HL-60/S4 treated with retinoic acid at 250 ng/mL for 4 days and 3 days (cell line): ENCODE data around the gene PCDHA3.
"Not testable (repeated sequence)": the region's sequence is repeated elsewhere in the genome, so short reads cannot be mapped to it uniquely, and the experiment has no call there.

Experiments
- in situ Hi-C: fragments of 300-500 bp; cut with MboI; formaldehyde crosslinking; loops from 2 replicates; pipeline ENCODE4 v1.7.0; 2022; ENCODE audit warnings: low sequenced_read_pairs

Gene PCDHA3

DNA sequence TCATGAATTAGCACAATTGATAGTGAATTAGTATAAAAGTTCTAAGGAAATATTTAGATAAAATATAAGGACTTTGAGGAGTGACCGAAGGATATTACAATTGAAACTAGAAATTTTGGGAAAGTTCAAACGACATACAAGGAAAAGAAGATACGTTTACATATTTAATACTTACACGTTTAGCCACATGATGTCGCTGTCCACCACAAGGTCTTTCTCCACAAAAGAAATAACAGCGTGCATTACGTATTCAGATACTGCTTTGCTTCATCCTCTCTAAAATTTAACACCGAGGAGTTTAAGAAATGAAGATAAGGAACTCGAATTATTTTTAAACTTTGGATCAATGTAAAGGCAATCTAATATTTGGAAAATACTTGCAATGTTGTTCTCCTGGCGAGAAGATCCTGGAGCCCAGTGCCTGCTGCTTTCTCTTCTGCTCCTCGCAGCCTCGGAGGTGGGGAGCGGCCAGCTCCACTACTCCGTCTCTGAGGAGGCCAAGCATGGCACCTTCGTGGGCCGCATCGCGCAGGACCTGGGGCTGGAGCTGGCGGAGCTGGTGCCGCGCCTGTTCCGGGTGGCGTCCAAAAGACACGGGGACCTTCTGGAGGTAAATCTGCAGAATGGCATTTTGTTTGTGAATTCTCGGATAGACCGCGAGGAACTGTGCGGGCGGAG lies at the start of gene PCDHA3:
Gene PCDHA3, plus strand, starts transcription at position 242 of the 678 bp plus-strand sequence.
- in situ Hi-C loops: no loop called here

DNA sequence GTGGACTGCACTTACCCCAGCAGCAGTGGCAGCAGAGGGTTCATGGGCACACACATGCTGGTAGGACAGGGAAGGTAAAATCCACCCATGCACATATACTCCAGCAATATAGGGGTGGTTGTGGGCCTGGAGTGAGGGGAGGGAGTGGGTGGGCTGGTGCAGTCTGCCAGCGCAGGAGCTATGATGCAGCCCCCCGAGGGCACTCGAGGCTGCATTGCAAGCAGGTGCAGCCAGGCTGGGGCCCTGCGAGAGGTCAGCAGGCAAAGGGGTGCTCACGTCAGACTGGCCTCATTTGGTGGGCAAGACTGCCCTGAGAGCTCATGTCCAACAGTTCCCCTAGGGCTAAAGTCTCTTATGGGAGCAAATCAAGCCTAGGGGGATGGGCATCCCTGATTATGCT lies 47.3 kb upstream of the PCDHA3 start:
- in situ Hi-C loops: no loop called here

DNA sequence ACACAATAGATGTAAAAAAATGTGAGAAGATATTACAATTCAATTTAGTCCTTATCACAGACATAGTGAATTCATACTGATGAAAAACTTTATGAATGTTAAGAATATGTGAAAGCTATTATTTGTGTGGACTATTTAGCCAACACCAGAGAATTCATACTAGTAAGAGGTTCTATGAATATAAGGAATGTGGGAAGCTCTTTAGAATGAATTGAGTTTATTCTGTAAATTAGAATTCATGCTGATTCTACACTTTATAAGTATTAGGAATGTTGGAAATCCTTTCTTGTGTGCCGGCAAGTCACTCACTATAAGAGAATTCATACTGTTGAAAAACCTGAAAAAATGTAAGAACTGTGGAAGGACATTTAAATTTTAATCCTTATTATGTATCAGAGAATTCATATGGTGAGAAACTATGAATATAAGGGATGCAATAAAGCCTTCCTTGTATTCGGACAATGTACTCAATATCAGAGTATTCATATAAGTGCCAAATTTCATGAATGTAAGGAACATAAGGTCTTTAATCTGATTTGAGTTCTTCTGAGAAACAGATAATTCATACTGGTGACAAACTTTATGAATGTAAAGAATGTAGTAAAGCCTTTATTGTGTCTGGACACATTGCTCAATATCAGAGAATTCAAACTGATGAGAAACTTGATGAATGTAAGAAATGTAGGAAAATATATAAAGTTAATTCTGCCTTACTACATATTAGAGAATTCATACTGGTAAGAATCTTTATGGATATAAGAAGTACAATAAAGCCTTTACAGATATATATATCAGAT lies 36.5 kb upstream of the PCDHA3 start:
- in situ Hi-C loops: no loop called here

DNA sequence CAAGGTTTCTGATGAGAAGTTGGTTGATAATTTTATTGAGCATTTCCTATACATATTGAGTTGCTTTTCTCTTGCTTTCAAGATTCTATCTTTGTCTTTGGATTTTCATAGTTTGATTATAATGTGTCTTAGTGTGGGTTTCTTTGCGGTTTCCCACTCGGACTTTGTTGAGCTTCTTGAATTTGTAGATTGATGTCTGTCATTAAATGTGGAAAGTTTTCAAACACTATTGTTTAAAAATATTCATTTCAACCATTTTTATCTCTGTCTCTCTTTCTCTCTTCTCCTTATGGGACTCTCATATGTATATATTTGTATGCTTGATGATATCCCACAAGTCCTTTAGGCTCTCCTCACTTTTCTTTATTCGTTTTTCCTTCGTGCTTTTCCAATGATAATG lies 33.4 kb upstream of the PCDHA3 start:
- in situ Hi-C loops: no loop called here

DNA sequence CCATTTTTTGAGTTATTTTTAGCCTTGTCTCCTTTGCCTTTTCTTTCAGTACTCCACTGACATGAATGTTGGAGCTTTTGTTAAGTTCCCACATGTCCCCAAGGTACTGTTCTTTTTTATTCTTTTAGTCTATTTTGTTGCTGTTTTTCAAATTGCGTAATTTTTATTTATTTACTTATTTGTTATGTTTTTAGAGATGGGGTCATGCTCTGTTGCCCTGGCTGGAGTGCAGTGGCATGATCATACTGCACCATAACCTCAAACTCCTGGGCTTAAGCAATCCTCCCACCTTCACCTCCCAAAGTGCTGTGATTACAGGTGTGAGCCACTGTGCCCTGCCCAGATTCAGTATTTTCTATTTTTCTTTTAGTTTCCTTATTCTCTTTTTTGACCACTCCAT lies 20.3 kb upstream of the PCDHA3 start:
- in situ Hi-C loops: no loop called here

DNA sequence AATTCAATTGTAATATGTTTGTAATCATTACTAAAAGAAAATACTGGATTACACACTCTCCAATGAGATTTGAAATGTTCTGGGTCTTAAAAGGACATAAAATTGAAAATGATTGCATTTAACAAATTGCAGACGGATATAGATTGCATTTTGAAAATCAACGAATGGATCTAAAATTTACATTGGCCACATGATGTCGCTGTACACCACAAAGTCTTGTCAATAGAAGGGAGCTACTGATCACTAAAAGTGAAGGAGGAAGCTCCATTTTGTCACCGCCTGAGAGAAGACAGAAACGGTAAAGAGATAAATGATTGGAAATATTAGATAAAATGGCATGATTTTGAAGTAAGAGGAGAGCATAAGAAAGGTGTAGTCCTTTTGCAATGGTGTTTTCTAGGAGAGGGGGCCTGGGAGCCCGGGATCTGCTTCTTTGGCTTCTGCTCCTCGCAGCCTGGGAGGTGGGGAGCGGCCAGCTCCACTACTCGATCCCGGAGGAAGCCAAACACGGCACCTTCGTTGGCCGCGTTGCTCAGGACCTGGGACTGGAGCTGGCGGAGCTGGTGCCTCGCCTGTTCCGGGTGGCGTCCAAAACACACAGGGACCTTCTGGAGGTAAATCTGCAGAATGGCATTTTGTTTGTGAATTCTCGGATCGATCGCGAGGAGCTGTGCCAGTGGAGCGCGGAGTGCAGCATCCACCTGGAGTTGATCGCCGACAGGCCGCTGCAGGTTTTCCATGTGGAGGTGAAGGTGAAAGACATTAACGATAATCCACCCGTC lies 14.8 kb upstream of the PCDHA3 start, which contains the start of gene PCDHA1:
Gene PCDHA1, plus strand, starts transcription at position 236 of the 782 bp plus-strand sequence.
- in situ Hi-C loops: no loop called here

DNA sequence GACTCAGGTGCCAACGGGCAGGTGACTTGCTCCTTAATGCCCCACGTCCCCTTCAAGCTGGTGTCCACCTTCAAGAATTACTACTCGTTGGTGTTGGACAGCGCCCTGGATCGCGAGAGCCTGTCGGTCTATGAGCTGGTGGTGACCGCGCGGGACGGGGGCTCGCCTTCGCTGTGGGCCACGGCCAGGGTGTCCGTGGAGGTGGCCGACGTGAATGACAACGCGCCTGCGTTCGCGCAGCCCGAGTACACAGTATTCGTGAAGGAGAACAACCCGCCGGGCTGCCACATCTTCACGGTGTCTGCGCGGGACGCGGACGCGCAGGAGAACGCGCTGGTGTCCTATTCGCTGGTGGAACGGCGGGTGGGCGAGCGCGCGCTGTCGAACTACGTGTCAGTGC lies 13.4 kb upstream of the PCDHA3 start:
- in situ Hi-C loops: not testable (repeated sequence)

DNA sequence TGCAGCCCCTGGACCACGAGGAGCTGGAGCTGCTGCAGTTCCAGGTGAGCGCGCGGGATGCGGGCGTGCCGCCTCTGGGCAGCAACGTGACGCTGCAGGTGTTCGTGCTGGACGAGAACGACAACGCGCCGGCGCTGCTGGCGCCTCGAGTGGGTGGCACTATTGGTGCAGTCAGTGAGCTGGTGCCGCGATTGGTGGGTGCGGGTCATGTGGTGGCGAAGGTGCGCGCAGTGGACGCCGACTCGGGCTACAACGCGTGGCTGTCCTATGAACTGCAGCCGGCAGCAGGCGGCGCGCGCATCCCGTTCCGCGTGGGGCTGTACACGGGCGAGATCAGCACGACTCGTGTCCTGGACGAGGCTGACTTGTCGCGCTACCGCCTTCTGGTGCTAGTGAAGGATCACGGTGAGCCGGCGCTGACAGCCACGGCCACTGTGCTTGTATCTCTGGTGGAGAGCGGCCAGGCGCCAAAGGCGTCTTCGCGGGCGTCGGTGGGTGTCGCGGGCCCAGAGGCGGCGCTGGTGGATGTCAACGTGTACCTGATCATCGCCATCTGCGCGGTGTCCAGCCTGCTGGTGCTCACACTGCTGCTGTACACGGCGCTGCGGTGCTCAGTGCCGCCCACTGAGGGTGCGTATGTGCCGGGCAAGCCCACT lies 12.9 kb upstream of the PCDHA3 start:
- in situ Hi-C loops: not testable (repeated sequence)

DNA sequence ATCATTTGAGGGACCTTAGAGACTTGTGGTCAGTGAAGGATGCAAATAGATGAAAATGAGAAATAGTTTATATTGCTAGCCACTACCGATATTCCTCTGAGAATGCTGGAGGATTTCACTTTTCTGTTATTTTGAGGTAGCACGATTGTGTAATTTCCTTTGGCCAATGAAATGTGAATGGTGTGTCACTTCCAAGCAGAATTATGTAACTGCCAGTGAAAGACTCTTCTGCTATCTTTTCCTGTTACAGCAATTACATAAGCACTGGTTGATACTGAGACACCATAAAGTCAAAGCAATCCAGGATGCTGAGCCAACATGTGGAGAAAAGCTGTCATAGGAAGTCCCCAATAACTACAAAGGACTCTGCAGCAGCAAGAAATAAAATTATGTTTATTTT lies 9.8 kb upstream of the PCDHA3 start:
- in situ Hi-C loops: no loop called here

DNA sequence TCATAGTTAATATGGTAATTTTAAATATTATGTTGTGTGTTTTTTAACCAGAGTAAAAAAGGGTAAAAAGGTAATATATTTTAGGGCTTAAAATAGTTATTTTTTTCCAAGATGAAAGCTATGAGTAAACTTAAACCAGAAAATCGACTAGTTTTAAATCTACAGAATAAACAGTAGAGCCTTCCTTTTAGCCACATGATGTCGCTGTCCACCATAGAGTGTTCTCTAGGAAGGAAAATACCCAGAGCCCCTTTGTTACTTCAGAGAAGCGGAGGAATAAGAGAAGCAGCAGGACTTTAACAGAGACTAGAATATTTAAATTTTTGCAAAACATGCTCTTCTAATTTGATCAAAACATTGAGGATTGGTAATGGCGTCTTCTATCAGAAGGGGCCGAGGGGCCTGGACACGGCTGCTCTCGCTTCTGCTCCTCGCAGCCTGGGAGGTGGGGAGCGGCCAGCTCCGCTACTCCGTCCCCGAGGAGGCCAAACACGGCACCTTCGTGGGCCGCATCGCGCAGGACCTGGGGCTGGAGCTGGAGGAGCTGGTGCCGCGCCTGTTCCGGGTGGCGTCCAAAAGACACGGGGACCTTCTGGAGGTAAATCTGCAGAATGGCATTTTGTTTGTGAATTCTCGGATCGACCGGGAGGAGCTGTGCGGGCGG lies 6.1 kb upstream of the PCDHA3 start, which contains the start of gene PCDHA2:
Gene PCDHA2, plus strand, starts transcription at position 258 of the 664 bp plus-strand sequence.
- in situ Hi-C loops: no loop called here

DNA sequence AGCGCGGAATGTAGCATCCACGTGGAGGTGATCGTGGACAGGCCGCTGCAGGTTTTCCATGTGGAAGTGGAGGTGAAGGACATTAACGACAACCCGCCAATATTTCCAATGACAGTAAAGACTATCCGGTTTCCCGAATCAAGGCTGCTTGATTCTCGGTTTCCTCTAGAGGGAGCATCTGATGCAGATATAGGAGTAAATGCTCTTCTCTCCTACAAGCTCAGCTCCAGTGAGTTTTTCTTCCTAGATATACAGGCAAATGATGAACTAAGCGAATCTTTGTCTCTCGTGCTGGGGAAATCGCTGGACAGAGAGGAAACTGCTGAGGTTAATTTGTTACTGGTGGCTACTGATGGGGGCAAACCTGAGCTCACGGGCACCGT lies 5.6 kb upstream of the PCDHA3 start:
- in situ Hi-C loops: no loop called here

DNA sequence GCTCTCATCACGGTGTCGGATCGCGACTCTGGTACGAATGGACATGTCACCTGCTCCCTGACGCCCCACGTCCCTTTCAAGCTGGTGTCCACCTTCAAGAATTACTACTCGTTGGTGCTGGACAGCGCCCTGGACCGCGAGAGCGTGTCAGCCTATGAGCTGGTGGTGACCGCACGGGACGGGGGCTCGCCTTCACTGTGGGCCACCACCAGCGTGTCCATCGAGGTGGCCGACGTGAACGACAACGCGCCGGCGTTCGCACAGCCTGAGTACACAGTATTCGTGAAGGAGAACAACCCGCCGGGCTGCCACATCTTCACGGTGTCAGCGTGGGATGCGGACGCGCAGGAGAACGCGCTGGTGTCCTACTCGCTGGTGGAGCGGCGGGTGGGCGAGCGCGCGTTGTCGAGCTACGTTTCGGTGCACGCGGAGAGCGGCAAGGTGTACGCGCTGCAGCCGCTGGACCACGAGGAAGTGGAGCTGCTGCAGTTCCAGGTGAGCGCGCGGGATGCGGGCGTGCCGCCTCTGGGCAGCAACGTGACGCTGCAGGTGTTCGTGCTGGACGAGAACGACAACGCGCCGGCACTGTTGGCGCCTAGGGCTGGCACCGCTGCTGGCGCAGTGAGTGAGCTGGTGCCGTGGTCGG lies 4.7 kb upstream of the PCDHA3 start:
- in situ Hi-C loops: not testable (repeated sequence)

DNA sequence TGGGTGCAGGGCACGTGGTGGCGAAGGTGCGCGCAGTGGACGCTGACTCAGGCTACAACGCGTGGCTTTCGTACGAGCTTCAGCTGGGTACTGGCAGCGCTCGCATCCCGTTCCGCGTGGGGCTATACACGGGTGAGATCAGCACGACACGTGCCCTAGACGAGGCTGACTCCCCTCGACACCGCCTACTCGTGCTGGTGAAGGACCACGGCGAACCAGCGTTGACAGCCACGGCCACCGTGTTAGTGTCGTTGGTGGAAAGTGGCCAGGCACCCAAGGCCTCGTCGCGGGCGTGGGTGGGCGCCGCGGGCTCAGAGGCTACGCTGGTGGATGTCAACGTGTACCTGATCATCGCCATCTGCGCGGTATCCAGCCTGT lies 4.2 kb upstream of the PCDHA3 start:
- in situ Hi-C loops: no loop called here

DNA sequence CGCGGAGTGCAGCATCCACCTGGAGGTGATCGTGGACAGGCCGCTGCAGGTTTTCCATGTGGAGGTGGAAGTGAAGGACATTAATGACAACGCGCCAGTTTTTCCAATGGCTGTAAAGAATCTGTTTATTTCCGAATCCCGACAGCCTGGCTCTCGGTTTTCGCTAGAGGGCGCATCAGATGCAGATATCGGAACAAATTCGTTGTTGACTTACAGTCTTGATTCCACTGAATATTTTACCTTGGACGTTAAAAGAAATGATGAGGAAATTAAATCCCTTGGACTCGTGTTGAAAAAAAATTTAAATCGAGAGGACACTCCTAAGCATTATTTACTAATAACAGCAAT lies 611 bp downstream of the PCDHA3 start:
- in situ Hi-C loops: no loop called here

DNA sequence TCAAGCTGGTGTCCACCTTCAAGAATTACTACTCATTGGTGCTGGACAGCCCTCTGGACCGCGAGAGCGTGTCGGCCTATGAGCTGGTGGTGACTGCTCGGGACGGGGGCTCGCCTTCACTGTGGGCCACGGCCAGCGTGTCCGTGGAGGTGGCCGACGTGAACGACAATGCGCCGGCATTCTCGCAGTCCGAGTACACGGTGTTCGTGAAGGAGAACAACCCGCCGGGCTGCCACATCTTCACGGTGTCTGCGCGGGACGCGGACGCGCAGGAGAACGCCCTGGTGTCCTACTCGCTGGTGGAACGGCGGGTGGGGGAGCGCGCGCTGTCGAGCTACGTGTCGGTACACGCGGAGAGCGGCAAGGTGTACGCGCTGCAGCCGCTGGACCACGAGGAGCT lies 1.5 kb downstream of the PCDHA3 start:
- in situ Hi-C loops: not testable (repeated sequence)

DNA sequence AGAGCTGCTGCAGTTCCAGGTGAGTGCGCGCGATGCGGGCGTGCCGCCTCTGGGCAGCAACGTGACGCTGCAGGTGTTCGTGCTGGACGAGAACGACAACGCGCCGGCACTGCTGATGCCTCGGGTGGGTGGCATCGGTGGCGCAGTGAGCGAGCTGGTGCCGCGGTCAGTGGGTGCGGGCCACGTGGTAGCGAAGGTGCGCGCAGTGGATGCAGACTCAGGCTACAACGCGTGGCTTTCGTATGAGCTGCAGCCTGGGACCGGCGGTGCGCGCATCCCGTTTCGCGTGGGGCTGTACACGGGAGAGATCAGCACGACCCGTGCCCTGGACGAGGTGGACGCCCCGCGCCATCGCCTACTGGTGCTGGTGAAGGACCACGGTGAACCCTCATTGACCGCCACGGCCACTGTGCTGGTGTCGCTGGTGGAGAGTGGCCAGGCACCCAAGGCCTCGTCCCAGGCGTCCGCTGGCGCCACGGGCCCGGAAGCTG lies 2.0 kb downstream of the PCDHA3 start:
- in situ Hi-C loops: no loop called here

DNA sequence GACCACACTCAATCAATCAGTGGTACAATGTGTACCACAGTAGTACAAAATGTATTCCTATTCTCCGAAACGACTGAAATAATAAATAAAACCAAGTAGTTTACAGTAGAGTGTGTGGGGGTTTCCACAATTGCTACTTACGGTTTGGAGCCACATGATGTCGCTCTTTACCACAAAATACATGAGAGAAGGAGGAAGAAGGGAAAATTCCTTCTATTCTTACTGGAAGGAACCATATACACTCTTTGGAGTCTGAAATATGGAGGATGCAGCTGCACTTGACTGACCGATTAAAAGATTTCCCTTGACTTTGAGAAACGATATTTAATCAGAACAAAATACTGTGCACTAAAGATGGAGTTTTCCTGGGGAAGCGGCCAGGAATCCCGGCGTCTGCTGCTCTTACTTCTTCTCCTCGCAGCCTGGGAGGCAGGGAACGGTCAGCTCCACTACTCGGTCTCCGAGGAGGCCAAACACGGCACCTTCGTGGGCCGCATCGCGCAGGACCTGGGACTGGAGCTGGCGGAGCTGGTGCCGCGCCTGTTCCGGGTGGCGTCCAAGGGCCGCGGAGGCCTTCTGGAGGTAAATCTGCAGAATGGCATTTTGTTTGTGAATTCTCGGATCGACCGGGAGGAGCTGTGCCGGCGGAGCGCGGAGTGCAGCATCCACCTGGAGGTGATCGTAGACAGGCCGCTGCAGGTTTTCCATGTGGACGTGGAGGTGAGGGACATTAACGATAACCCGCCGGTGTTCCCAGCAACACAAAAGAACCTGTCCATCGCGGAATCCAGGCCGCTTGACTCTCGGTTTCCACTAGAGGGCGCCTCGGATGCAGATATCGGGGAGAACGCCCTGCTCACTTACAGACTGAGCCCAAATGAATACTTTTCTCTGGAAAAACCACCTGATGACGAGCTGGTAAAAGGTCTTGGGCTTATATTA lies 6.2 kb downstream of the PCDHA3 start, which contains the start of gene PCDHA4:
Gene PCDHA4, plus strand, starts transcription at position 235 of the 942 bp plus-strand sequence.
- in situ Hi-C loops: no loop called here

DNA sequence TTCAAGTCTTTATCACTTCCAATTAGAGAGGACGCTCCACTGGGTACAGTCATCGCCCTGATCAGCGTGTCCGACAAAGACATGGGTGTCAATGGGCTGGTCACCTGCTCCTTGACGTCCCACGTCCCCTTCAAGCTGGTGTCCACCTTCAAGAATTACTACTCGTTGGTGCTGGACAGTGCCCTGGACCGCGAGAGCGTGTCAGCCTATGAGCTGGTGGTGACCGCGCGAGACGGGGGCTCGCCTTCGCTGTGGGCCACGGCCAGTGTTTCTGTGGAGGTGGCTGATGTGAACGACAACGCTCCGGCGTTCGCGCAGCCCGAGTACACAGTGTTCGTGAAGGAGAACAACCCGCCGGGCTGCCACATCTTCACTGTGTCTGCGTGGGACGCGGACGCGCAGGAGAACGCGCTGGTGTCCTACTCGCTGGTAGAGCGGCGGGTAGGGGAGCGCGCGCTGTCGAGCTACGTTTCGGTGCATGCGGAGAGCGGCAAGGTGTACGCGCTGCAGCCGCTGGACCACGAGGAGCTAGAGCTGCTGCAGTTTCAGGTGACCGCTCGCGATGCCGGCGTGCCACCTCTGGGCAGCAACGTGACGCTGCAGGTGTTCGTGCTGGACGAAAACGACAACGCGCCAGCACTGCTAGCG lies 7.5 kb downstream of the PCDHA3 start:
- in situ Hi-C loops: not testable (repeated sequence)
